ENCODE data around the gene USP32. TPM values are rescaled to one million over a fixed set of nuclear protein-coding genes. Genes with fewer than 3 reads are reported as not detected.

The USP32 gene
- total RNA-seq, 1 experiment from 2014 or later, result 32.3 TPM

- Histone ChIP-seq H3K9me3 (ENCODE audit: insufficient read depth, low read depth) (no peaks in the 10 kb centered on the region), H3K36me3 (ENCODE audit: low read depth) (no peaks in the 10 kb centered on the region), H3K9me2 (ENCODE audit: insufficient read depth) (no peaks in the 10 kb centered on the region), H3K79me2 (ENCODE audit: low read depth) (peaks cover 16% of the 10 kb centered on the region), H3K27me3 (ENCODE audit: insufficient read depth, low read depth) (no peaks in the 10 kb centered on the region), H4K20me1 (ENCODE audit: insufficient read depth) (peaks cover 17% of the 10 kb centered on the region), H3K4me1 (replicated peaks; ENCODE audit: insufficient read depth) (no peaks in the 10 kb centered on the region), H3K4me3 (no peak overlapping the region), H3F3A (ENCODE audit: insufficient read depth, low read depth) (peaks cover 4% of the 10 kb centered on the region), H3K27ac (no peak overlapping the region), H3K4me2 (no peak overlapping the region), H2AFZ (no peak overlapping the region)
- no peak for TF ChIP-seq CTCF (conservative IDR thresholded peaks at IDR 0.05)
- no peak for TF ChIP-seq EZH2 (IDR thresholded peaks at IDR 0.05; ENCODE audit: low read depth)
- no TSS peak for BruUV-seq (replicated peaks)
- CTCF ChIA-PET, result no interaction called here
- POLR2A ChIA-PET (ENCODE audit: unreplicated experiment), result no interaction called here
- no peak for DNase-seq
- intact Hi-C loops (cut with micrococcal nuclease; ENCODE audit: unreplicated experiment), result no loop called here
Measured at GRCh38 chr17:60311936-60312335, 80.0 kb downstream of the USP32 start.

GRCh38 chr17:60311186-60311585 is 80.7 kb downstream of the USP32 start:
- POLR2A ChIA-PET (ENCODE audit: unreplicated experiment), result no interaction called here
- intact Hi-C loops (cut with micrococcal nuclease; ENCODE audit: unreplicated experiment), result no loop called here
- DNase-seq, result no peak
- H3K9me2 ChIP-seq (ENCODE audit: insufficient read depth), result no peaks in the 10 kb centered on the region
- H3K4me3 ChIP-seq, result no peak overlapping the region
- no peak overlapping the region for H3K27ac ChIP-seq
- no peaks in the 10 kb centered on the region for H3K4me1 ChIP-seq (replicated peaks; ENCODE audit: insufficient read depth)
- TF ChIP-seq EZH2 (IDR thresholded peaks at IDR 0.05; ENCODE audit: low read depth) (no peak), CTCF (conservative IDR thresholded peaks at IDR 0.05) (no peak)
- H3K79me2 ChIP-seq (ENCODE audit: low read depth), result peaks cover 16% of the 10 kb centered on the region
- H3K4me2 ChIP-seq, result no peak overlapping the region
- no peaks in the 10 kb centered on the region for H3K27me3 ChIP-seq (ENCODE audit: insufficient read depth, low read depth)
- no TSS peak for BruUV-seq (replicated peaks)
- no peaks in the 10 kb centered on the region for H3K36me3 ChIP-seq (ENCODE audit: low read depth)
- peaks cover 4% of the 10 kb centered on the region for H3F3A ChIP-seq (ENCODE audit: insufficient read depth, low read depth)
- H3K9me3 ChIP-seq (ENCODE audit: insufficient read depth, low read depth), result no peaks in the 10 kb centered on the region
- CTCF ChIA-PET, result no interaction called here
- H2AFZ ChIP-seq, result no peak overlapping the region
- peaks cover 17% of the 10 kb centered on the region for H4K20me1 ChIP-seq (ENCODE audit: insufficient read depth)

GRCh38 chr17:60305141-60305540 is 86.8 kb downstream of the USP32 start:
- CTCF ChIA-PET, result no interaction called here
- Histone ChIP-seq H3K4me3 (no peak overlapping the region), H3K27ac (no peak overlapping the region), H3K4me2 (no peak overlapping the region), H2AFZ (no peak overlapping the region), H3K9me2 (ENCODE audit: insufficient read depth) (no peaks in the 10 kb centered on the region), H3K36me3 (ENCODE audit: low read depth) (no peaks in the 10 kb centered on the region), H3K27me3 (ENCODE audit: insufficient read depth, low read depth) (no peaks in the 10 kb centered on the region), H4K20me1 (ENCODE audit: insufficient read depth) (no peaks in the 10 kb centered on the region), H3K79me2 (ENCODE audit: low read depth) (0 out of 2 replicates have a peak, but pooled peaks cover 9% of the 10 kb centered on the region), H3K4me1 (replicated peaks; ENCODE audit: insufficient read depth) (no peaks in the 10 kb centered on the region), H3F3A (ENCODE audit: insufficient read depth, low read depth) (no peaks in the 10 kb centered on the region), H3K9me3 (ENCODE audit: insufficient read depth, low read depth) (no peaks in the 10 kb centered on the region)
- DNase-seq, result no peak
- POLR2A ChIA-PET (ENCODE audit: unreplicated experiment), result no interaction called here
- TF ChIP-seq EZH2 (IDR thresholded peaks at IDR 0.05; ENCODE audit: low read depth) (no peak), CTCF (conservative IDR thresholded peaks at IDR 0.05) (no peak)
- intact Hi-C loops (cut with micrococcal nuclease; ENCODE audit: unreplicated experiment), result no loop called here
- no TSS peak for BruUV-seq (replicated peaks)
